Endothelial cell of umbilical vein (primary cell): ENCODE measurements around the gene PTPRZ1. TPM values are rescaled to one million over a fixed set of nuclear protein-coding genes. Genes with fewer than 3 reads are reported as not detected.

Source experiments
- BruUV-seq: library from RNA; stranded (reverse); fragments of 400-500 nt; replicated peaks from 2 replicates; lab custom pipeline; 2021; lab: Mats Ljungman, UMichigan
- CTCF ChIA-PET: fragments of 300-600, 350-600 bp; sonication (Branson Sonifier 250); formaldehyde crosslinking; loops from one replicate; lab custom pipeline; 2021; ENCODE audit warnings: antibody characterized with exemption, inconsistent platforms; lab: Charles Lee
- POLR2A ChIA-PET: fragments of 300-600, 350-600 bp; sonication (Branson Sonifier 250); formaldehyde crosslinking; loops from one replicate; lab custom pipeline; 2021; ENCODE audit warnings: antibody characterized with exemption, inconsistent platforms; lab: Charles Lee
- DNase-seq: peaks from one replicate; pipeline ENCODE4 v3.0.0-alpha.2; 2011; ENCODE audit warnings: low read depth, low spot score
- FAIRE-seq: peaks from 2 replicates; lab custom pipeline; 2011; peaks lifted over from hg19 to GRCh38; lab: Jason Lieb, UNC
- H2AFZ ChIP-seq: 2 replicates; pipeline ENCODE4 v1.6.0; 2012; ENCODE audit warnings: low read depth, low read length, control low read depth, inconsistent platforms
- H3K27ac ChIP-seq: 2 replicates; pipeline ENCODE4 v1.5.1; 2011; ENCODE audit warnings: low read depth, mild to moderate bottlenecking, control low read depth, low read length, moderate library complexity; ENCODE audit not compliant: insufficient read depth
- H3K27me3 ChIP-seq, 2 experiments: 2 replicates each; pipeline versions ENCODE4 v1.6.0 to v1.6.1; 2011; ENCODE audit warnings: low read length in 2 of 2, mixed read lengths in 1 of 2; ENCODE audit not compliant: control insufficient read depth in 2 of 2, insufficient read depth in 2 of 2
- H3K36me3 ChIP-seq, 2 experiments: 2 replicates in 1 of 2; 3 replicates in 1 of 2; pipeline ENCODE4 v1.5.1; 2011; ENCODE audit warnings: low read length in 2 of 2, mild to moderate bottlenecking in 1 of 2, moderate library complexity in 1 of 2; ENCODE audit not compliant: control insufficient read depth in 2 of 2, insufficient read depth in 2 of 2; ENCODE audit errors: extremely low read depth in 1 of 2
- H3K4me1 ChIP-seq: 3 replicates; pipeline ENCODE4 v1.5.1; 2011; ENCODE audit warnings: mild to moderate bottlenecking, low read length; ENCODE audit not compliant: control insufficient read depth, insufficient read depth; ENCODE audit errors: extremely low read depth
- H3K4me2 ChIP-seq: 2 replicates; pipeline ENCODE4 v1.6.1; 2011; ENCODE audit warnings: low read length, control low read depth, mixed read lengths; ENCODE audit not compliant: insufficient read depth
- H3K4me3 ChIP-seq, 3 experiments: fragments of 200-600 bp in 1 of 3; sonication (generic), shearing (Covaris generic) in 1 of 3; replicated peaks in 1 of 3; 2 replicates each; pipeline ENCODE4 v1.5.1; 2011 to 2016; ENCODE audit warnings: control low read depth in 3 of 3, low read length in 3 of 3, mild to moderate bottlenecking in 2 of 3, inconsistent platforms in 1 of 3, low read depth in 1 of 3, moderate library complexity in 1 of 3; ENCODE audit not compliant: insufficient read depth in 1 of 3
- H3K79me2 ChIP-seq: 2 replicates; pipeline ENCODE4 v1.6.0; 2012; ENCODE audit warnings: low read length, inconsistent platforms; ENCODE audit not compliant: control insufficient read depth, insufficient read depth
- H3K9ac ChIP-seq: replicated peaks from 2 replicates; pipeline ENCODE3; 2011; ENCODE audit warnings: low read length, control low read depth; ENCODE audit not compliant: insufficient read depth; ENCODE audit errors: extremely low read depth
- H3K9me1 ChIP-seq: replicated peaks from 3 replicates; pipeline ENCODE4 v1.6.0; 2011; ENCODE audit warnings: mild to moderate bottlenecking, low read length; ENCODE audit not compliant: control insufficient read depth, insufficient read depth; ENCODE audit errors: extremely low read depth
- H3K9me3 ChIP-seq: replicated peaks from 2 replicates; pipeline ENCODE4 v1.5.1; 2012; ENCODE audit warnings: low read length, inconsistent platforms; ENCODE audit not compliant: control insufficient read depth, insufficient read depth
- H4K20me1 ChIP-seq: replicated peaks from 2 replicates; pipeline ENCODE3; 2011; ENCODE audit warnings: mild to moderate bottlenecking, low read length; ENCODE audit not compliant: control insufficient read depth, insufficient read depth; ENCODE audit errors: extremely low read depth
- CTCF ChIP-seq, 2 donors: IDR thresholded peaks; 1 replicate in 1 of 2; 2 replicates in 1 of 2; pipeline ENCODE4 v1.5.1; 2011; ENCODE audit warnings: low read length in 2 of 2, mild to moderate bottlenecking in 2 of 2, moderate library complexity in 2 of 2, control low read depth in 1 of 2, inconsistent platforms in 1 of 2, low read depth in 1 of 2; ENCODE audit not compliant: insufficient read depth in 1 of 2; ENCODE audit errors: extremely low read depth in 1 of 2
- EZH2 ChIP-seq: IDR thresholded peaks from 2 replicates; pipeline ENCODE4 v1.6.1; 2012; ENCODE audit warnings: borderline replicate concordance, low read depth, mild to moderate bottlenecking, moderate library complexity, low read length, inconsistent platforms; ENCODE audit not compliant: severe bottlenecking
- FOS ChIP-seq: IDR thresholded peaks from 2 replicates; pipeline ENCODE4 v1.6.1; 2011; ENCODE audit warnings: mild to moderate bottlenecking, low read length, moderate library complexity, borderline replicate concordance; ENCODE audit not compliant: insufficient read depth
- GATA2 ChIP-seq: IDR thresholded peaks from 2 replicates; pipeline ENCODE4 v1.7.0; 2011; ENCODE audit warnings: low read depth, mild to moderate bottlenecking, moderate library complexity, mixed read lengths, low read length; ENCODE audit not compliant: insufficient read length, insufficient read depth
- JUN ChIP-seq: IDR thresholded peaks from 2 replicates; pipeline ENCODE4 v1.6.1; 2011; ENCODE audit warnings: borderline replicate concordance, low read depth; ENCODE audit not compliant: insufficient read length, insufficient read depth
- MAX ChIP-seq: IDR thresholded peaks from 2 replicates; pipeline ENCODE4 v1.6.1; 2011; ENCODE audit not compliant: insufficient read depth, insufficient read length
- MYC ChIP-seq: IDR thresholded peaks from one replicate; pipeline ENCODE4 v1.6.1; 2011; ENCODE audit warnings: mild to moderate bottlenecking, low read depth, low read length
- POLR2A ChIP-seq: IDR thresholded peaks from 2 replicates; pipeline ENCODE4 v1.6.1; 2012; ENCODE audit warnings: low read depth, mild to moderate bottlenecking, control low read depth, low read length
- POLR2AphosphoS5 ChIP-seq: IDR thresholded peaks from 2 replicates; pipeline ENCODE4 v1.6.1; 2012; ENCODE audit warnings: low read depth, mild to moderate bottlenecking, control low read depth, low read length, moderate library complexity; ENCODE audit not compliant: insufficient read depth
- dilution Hi-C: fragments of 300-500 bp; cut with MboI; formaldehyde crosslinking; loops from one replicate; pipeline ENCODE4 v1.15.0; 2019; ENCODE audit warnings: low sequenced_read_pairs; ENCODE audit not compliant: extremely low pct_ligation_motif_present
- intact Hi-C: fragments of 100-400 bp; cut with micrococcal nuclease; formaldehyde crosslinking; loops from one replicate; pipeline ENCODE4 v1.10.0; 2022
- polyA plus RNA-seq, 4 experiments: library from polyadenylated mRNA; depleted of rRNA in 3 of 4; stranded (reverse) in 3 of 4; unstranded in 1 of 4; fragments of >200 nt; gene quantifications; 2 replicates each; pipeline versions ENCODE4 v1.2.1 to v1.2.3, GENCODE V29; 2011 to 2012; ENCODE audit warnings: missing spikeins in 1 of 4
- total RNA-seq: library from RNA; stranded (reverse); gene quantifications from 2 replicates; pipeline ENCODE4 v1.2.3, GENCODE V29; 2021

The PTPRZ1 gene
- total and polyA plus RNA-seq, 2 donors (not counting 3 experiments of a cell fraction or from before 2014, with no cell fraction given), result 0.07 TPM; not detected in 1

GRCh38 chr7:121831801-121832200 lies 41.2 kb upstream of the PTPRZ1 start:
- ChIA-PET POLR2A (no interaction called here), CTCF (interaction anchor here (1.1 kb wide), 1 partner anchor 162 kb away, joined by 3 read pairs; no protein-coding TSS in a partner anchor)
- Histone ChIP-seq H3K27me3 (no peaks in the 10 kb centered on the region), H2AFZ (no peak overlapping the region), H3K9ac (no peak overlapping the region), H3K4me1 (no peaks in the 10 kb centered on the region), H3K36me3 (no peaks in the 10 kb centered on the region), H3K4me3 (no peak overlapping the region), H4K20me1 (no peaks in the 10 kb centered on the region), H3K79me2 (no peaks in the 10 kb centered on the region), H3K27ac (no peak overlapping the region), H3K9me1 (no peaks in the 10 kb centered on the region), H3K4me2 (no peak overlapping the region), H3K9me3 (no peaks in the 10 kb centered on the region)
- intact Hi-C loops, result no loop called here
- no peak for FAIRE-seq
- no TSS peak for BruUV-seq
- dilution Hi-C loops, result no loop called here
- TF ChIP-seq EZH2, result no peak
- TF ChIP-seq JUN, result no peak
- TF ChIP-seq POLR2A, result no peak
- no peak for TF ChIP-seq CTCF (IDR thresholded peaks at IDR 0.05; ENCODE audit: extremely low read depth in 1 of 2, insufficient read depth in 1 of 2, low read depth in 1 of 2, low read length in 2 of 2)
- TF ChIP-seq POLR2AphosphoS5, result no peak
- TF ChIP-seq GATA2, result no peak
- no peak for TF ChIP-seq MAX
- TF ChIP-seq FOS, result no peak
- no peak for TF ChIP-seq MYC
- no peak for DNase-seq
